GM12864 (cell line): ENCODE data around the gene COL5A2.

ENCODE experiments used
- DNase-seq: peaks from one replicate; pipeline ENCODE4 v3.0.0-alpha.2; 2011; ENCODE audit warnings: low read depth
- H3K4me3 ChIP-seq: 2 replicates; pipeline ENCODE4 v1.5.1; 2011; ENCODE audit warnings: mild to moderate bottlenecking, low read depth, low read length, control low read depth
- CTCF ChIP-seq: IDR thresholded peaks from 2 replicates; pipeline ENCODE4 v1.5.1; 2011; ENCODE audit warnings: low read depth, mild to moderate bottlenecking, moderate library complexity, low read length, control low read depth, inconsistent platforms; ENCODE audit errors: missing control alignments

COL5A2 gene

GRCh38 chr2:189178726-189179569 lies 613 bp downstream of the COL5A2 start:
- H3K4me3 ChIP-seq = no peak overlapping the region
- TF ChIP-seq CTCF = no peak
- DNase-seq = no peak

- no peak overlapping the region for H3K4me3 ChIP-seq
- no peak for DNase-seq
- no peak for TF ChIP-seq CTCF
These were observed 1.5 kb downstream of the COL5A2 start for GRCh38 chr2:189178054-189178453.

GRCh38 chr2:189177251-189177840 lies 2.2 kb downstream of the COL5A2 start:
- DNase-seq = no peak
- H3K4me3 ChIP-seq = no peak overlapping the region
- no peak for TF ChIP-seq CTCF

- no peak for DNase-seq
- H3K4me3 ChIP-seq = no peak overlapping the region
- no peak for TF ChIP-seq CTCF
These were observed 3.0 kb downstream of the COL5A2 start for GRCh38 chr2:189176516-189176915.

DNA sequence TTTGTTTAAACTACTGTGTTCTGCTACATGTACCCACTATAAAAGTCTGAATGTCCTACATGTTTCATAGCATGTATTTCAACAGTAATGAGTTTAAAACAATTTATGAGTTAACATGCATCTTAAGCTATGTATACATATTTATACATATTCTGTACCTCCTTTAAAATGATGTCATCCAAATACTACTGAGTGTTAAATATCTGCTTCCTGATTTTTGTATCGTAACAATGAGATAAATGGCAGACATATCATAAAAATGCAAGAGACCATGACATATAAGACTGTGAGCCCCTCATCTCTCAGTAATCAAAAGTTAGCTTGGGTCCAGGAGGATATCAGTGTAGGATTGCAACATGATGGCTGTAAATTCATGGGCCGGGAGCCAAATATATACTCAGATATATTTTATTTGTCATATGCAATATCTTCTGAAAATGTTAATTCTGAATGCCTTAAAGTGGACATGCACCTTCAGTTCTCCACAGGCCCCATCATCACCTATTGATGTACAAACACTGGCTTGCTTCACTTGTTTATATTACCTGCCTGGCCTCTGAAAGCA lies 3.6 kb downstream of the COL5A2 start:
- DNase-seq = no peak
- H3K4me3 ChIP-seq = no peak overlapping the region
- TF ChIP-seq CTCF = no peak

DNA sequence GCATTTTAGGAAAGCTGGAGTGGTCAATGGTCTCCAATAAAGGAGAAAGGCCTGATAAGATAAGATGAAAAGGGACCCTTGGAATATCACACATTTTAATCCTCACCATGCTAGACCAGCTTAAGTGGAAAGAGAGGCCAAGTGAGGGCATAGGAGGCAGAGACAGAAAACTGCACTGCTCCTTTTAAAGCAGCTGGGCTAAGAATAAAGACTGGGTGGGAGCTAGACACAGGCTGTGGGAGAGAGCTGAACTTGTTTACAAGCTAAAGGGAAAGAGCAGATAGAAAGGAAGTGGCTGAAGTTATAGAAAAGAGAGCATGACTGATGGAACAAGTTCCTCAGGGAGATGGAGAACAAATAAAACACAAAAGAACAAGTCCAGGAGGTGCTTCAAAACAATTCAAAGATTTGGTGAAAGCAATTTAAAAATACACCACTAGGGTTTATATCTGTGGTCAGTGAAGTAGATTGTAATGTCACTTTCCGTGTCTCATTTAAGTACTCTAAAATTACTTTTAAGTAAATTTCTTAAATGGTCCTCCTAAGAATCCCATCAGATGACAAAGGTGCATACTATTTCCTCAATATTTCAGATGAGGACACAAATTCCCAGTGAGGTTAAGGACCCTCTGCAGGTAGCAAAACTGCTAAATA lies 7.5 kb downstream of the COL5A2 start:
- H3K4me3 ChIP-seq = no peak overlapping the region
- no peak for TF ChIP-seq CTCF
- DNase-seq = no peak
